GM23338 (cell line): ENCODE measurements around the gene ONECUT3. TPM values are rescaled to one million over a fixed set of nuclear protein-coding genes. Genes with fewer than 3 reads are reported as not detected.

Source experiments
- ATAC-seq: fragments of 200-7000 bp; cut with Tn5 transposase; 3 replicates; pipeline ENCODE4 v1.9.1; 2020
- DNase-seq: peaks from one replicate; pipeline ENCODE4 v3.0.0-alpha.2; 2015; ENCODE audit warnings: low spot score
- H2AFZ ChIP-seq: fragments of 200-600 bp; sonication (generic); 2 replicates; pipeline ENCODE4 v1.8.0; 2016; ENCODE audit warnings: antibody characterized with exemption, mild to moderate bottlenecking, moderate library complexity
- H3F3A ChIP-seq: fragments of 200-600 bp; sonication (generic); replicated peaks from 2 replicates; pipeline ENCODE4 v1.8.0; 2017; ENCODE audit warnings: antibody characterized with exemption, mixed run types, low read depth
- H3K27ac ChIP-seq: fragments of 200-600 bp; sonication (generic); 2 replicates; pipeline ENCODE4 v1.6.1; 2016; ENCODE audit warnings: low read depth
- H3K27me3 ChIP-seq: fragments of 200-600 bp; sonication (generic); 2 replicates; pipeline ENCODE4 v1.8.0; 2016; ENCODE audit warnings: mild to moderate bottlenecking, mixed run types, moderate library complexity; ENCODE audit not compliant: insufficient read depth
- H3K36me3 ChIP-seq: fragments of 200-600 bp; sonication (generic); 2 replicates; pipeline ENCODE4 v1.8.0; 2016; ENCODE audit warnings: mild to moderate bottlenecking; ENCODE audit not compliant: insufficient read depth
- H3K4me1 ChIP-seq: fragments of 200-600 bp; sonication (generic); 2 replicates; pipeline ENCODE4 v1.8.0; 2016; ENCODE audit warnings: mild to moderate bottlenecking, moderate library complexity; ENCODE audit not compliant: insufficient read depth
- H3K4me2 ChIP-seq: fragments of 200-600 bp; sonication (generic); 2 replicates; pipeline ENCODE4 v1.7.1; 2017; ENCODE audit warnings: mixed run types
- H3K4me3 ChIP-seq: fragments of 200-600 bp; sonication (generic); 2 replicates; pipeline ENCODE4 v1.6.1; 2016; ENCODE audit warnings: mixed run types
- H3K79me2 ChIP-seq: fragments of 200-600 bp; sonication (generic); replicated peaks from 2 replicates; pipeline ENCODE4 v1.8.0; 2017; ENCODE audit warnings: mild to moderate bottlenecking; ENCODE audit not compliant: insufficient read depth
- H3K9me2 ChIP-seq: fragments of 200-600 bp; sonication (generic); 2 replicates; pipeline ENCODE4 v1.8.0; 2017; ENCODE audit not compliant: insufficient read depth
- H4K20me1 ChIP-seq: fragments of 200-600 bp; sonication (generic); replicated peaks from 2 replicates; pipeline ENCODE4 v1.8.0; 2017; ENCODE audit warnings: mild to moderate bottlenecking; ENCODE audit not compliant: insufficient read depth
- H3K27ac Mint-ChIP-seq: 2 replicates; pipeline ENCODE4 v1.8.0; 2020; ENCODE audit warnings: inconsistent platforms, mild to moderate bottlenecking, moderate library complexity, mixed read lengths
- H3K27me3 Mint-ChIP-seq: 3 replicates; pipeline ENCODE4 v1.8.0; 2022; ENCODE audit warnings: low read depth, mild to moderate bottlenecking, moderate library complexity, mixed read lengths, inconsistent platforms; ENCODE audit not compliant: insufficient read depth, poor library complexity
- H3K36me3 Mint-ChIP-seq: 3 replicates; pipeline ENCODE4 v1.8.0; 2021; ENCODE audit warnings: low read depth, mild to moderate bottlenecking, inconsistent platforms, moderate library complexity, mixed read lengths
- H3K4me1 Mint-ChIP-seq: 3 replicates; pipeline ENCODE4 v1.8.0; 2020; ENCODE audit warnings: mild to moderate bottlenecking, inconsistent platforms, mixed read lengths
- H3K4me3 Mint-ChIP-seq: 3 replicates; pipeline ENCODE4 v1.8.0; 2021; ENCODE audit warnings: moderate library complexity, mild to moderate bottlenecking, inconsistent platforms, mixed read lengths
- H3K9me3 Mint-ChIP-seq: 3 replicates; pipeline ENCODE4 v1.8.0; 2020; ENCODE audit warnings: moderate library complexity, mild to moderate bottlenecking, inconsistent platforms, mixed read lengths
- CREB1 ChIP-seq: fragments of 250-450 bp; sonication (Bioruptor Pico); IDR thresholded peaks from 2 replicates; pipeline ENCODE4 v1.5.0; 2020; ENCODE audit warnings: low read depth, mild to moderate bottlenecking, moderate library complexity
- CTCF ChIP-seq, 2 experiments: fragments of 200-600 bp in 1 of 2; sonication (generic) in 1 of 2; conservative IDR thresholded peaks; 2 replicates each; pipeline versions ENCODE4 v1.5.1 to v1.6.1; 2016 to 2017; ENCODE audit warnings: antibody characterized with exemption in 2 of 2, low read depth in 2 of 2, mild to moderate bottlenecking in 2 of 2, moderate library complexity in 1 of 2
- EZH2 ChIP-seq: fragments of 200-600 bp; sonication (generic); IDR thresholded peaks from one replicate; pipeline ENCODE4 v1.8.0; 2017; ENCODE audit warnings: antibody characterized with exemption, mild to moderate bottlenecking, low read depth; ENCODE audit not compliant: unreplicated experiment
- JUNB ChIP-seq: IDR thresholded peaks from one replicate; pipeline ENCODE4 v1.6.1; 2016; ENCODE audit warnings: antibody characterized with exemption; ENCODE audit not compliant: unreplicated experiment
- NANOG ChIP-seq: IDR thresholded peaks from 2 replicates; pipeline ENCODE4 v1.6.1; 2016; ENCODE audit warnings: antibody characterized with exemption, borderline replicate concordance
- POLR2AphosphoS5 ChIP-seq: IDR thresholded peaks from 2 replicates; pipeline ENCODE4 v1.6.1; 2016; ENCODE audit warnings: antibody characterized with exemption, low read depth
- STAT1 ChIP-seq: IDR thresholded peaks from one replicate; pipeline ENCODE4 v1.6.1; 2016; ENCODE audit warnings: antibody characterized with exemption; ENCODE audit not compliant: unreplicated experiment
- ZNF114 ChIP-seq: fragments of 250-450 bp; sonication (Bioruptor Pico); IDR thresholded peaks from 2 replicates; pipeline ENCODE4 v1.5.0; 2020; ENCODE audit warnings: mild to moderate bottlenecking, moderate library complexity
- ZNF462 ChIP-seq: fragments of 250-450 bp; sonication (Bioruptor Pico); IDR thresholded peaks from 2 replicates; pipeline ENCODE4 v1.5.0; 2020; ENCODE audit warnings: mild to moderate bottlenecking, moderate library complexity
- polyA plus RNA-seq: library from polyadenylated mRNA; unstranded; fragments of >200 nt; fragmentation: Nextera tagmentation; extraction: Ambion mirVana; gene quantifications from 2 replicates; pipeline ENCODE4 v1.2.1, GENCODE V29; 2016
- total RNA-seq: library from RNA; depleted of rRNA; stranded (reverse); fragments of >200 nt; shearing (Covaris generic); gene quantifications from 2 replicates; pipeline ENCODE4 v1.2.3, GENCODE V29; 2014

ONECUT3 gene
- total and polyA plus RNA-seq, 2 experiments from 2014 or later, result not detected

GRCh38 chr19:1826557-1827521 lies 73.5 kb downstream of the ONECUT3 start:
- no peak for TF ChIP-seq JUNB
- no peak for TF ChIP-seq STAT1
- TF ChIP-seq POLR2AphosphoS5, result no peak
- TF ChIP-seq ZNF462 (CRISPR knock-in tag), result no peak
- no peak for TF ChIP-seq NANOG
- TF ChIP-seq CTCF (conservative IDR thresholded peaks at IDR 0.05; ENCODE audit: low read depth in 2 of 2), result no peak
- TF ChIP-seq CREB1 (CRISPR knock-in tag), result no peak
- no peak for TF ChIP-seq ZNF114 (CRISPR knock-in tag)
- TF ChIP-seq EZH2, result no peak
- Mint-ChIP-seq H3K4me3 (peak overlapping the region; percentile 52; the same call in 2 of the 3 replicates), H3K4me1 (peaks cover 6% of the 10 kb centered on the region; the same call in 2 of the 3 replicates), H3K9me3 (no peaks in the 10 kb centered on the region), H3K27ac (no peak overlapping the region), H3K27me3 (peaks cover 7% of the 10 kb centered on the region), H3K36me3 (peaks cover 24% of the 10 kb centered on the region)
- Histone ChIP-seq H3K9me2 (no peaks in the 10 kb centered on the region), H4K20me1 (peaks cover 12% of the 10 kb centered on the region), H3K27ac (peak overlapping the region; percentile 45; the same call in 1 of the 2 replicates), H3K79me2 (peaks cover 10% of the 10 kb centered on the region; the same call in 1 of the 2 replicates), H3K27me3 (no peaks in the 10 kb centered on the region), H2AFZ (no peak overlapping the region), H3K4me2 (peak overlapping the region; percentile 51; the same call in 1 of the 2 replicates), H3K4me3 (no peak overlapping the region), H3K36me3 (no peaks in the 10 kb centered on the region), H3K4me1 (no peaks in the 10 kb centered on the region), H3F3A (0 out of 2 replicates have a peak, but pooled peaks cover 4% of the 10 kb centered on the region)
- DNase-seq, result peak; percentile 69
- ATAC-seq, result peak; percentile 55
